GM10266 (cell line): ENCODE measurements around the gene MCTP2.

Experiments used
- DNase-seq: peaks from one replicate; pipeline ENCODE4 v3.0.0; 2012; ENCODE audit errors: extremely low spot score
- TF ChIP-seq, protein P1 (sequence below): IDR thresholded peaks from 2 replicates; pipeline ENCODE4 v1.5.1; 2012; ENCODE audit warnings: mild to moderate bottlenecking, low read depth; ENCODE audit not compliant: control insufficient read depth, insufficient read depth; ENCODE audit errors: missing control alignments

MCTP2 gene

DNA sequence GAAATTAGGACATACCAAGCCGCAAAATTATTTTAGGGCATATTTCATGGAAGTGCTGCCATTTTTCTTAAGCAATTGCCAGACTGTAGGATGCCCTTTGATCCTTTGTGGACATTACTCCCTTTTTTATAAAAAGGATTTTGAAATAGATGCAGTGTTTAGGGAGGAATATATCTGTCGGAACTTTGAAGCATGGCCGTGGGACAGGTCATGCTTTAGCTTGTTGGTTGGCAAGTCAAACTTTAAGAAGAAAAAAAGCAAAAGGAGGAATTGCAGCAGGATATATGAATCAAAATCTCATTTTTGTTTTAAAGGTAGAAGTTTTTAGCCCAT is 122.1 kb downstream of the MCTP2 start:
- TF ChIP-seq, protein P1, sequence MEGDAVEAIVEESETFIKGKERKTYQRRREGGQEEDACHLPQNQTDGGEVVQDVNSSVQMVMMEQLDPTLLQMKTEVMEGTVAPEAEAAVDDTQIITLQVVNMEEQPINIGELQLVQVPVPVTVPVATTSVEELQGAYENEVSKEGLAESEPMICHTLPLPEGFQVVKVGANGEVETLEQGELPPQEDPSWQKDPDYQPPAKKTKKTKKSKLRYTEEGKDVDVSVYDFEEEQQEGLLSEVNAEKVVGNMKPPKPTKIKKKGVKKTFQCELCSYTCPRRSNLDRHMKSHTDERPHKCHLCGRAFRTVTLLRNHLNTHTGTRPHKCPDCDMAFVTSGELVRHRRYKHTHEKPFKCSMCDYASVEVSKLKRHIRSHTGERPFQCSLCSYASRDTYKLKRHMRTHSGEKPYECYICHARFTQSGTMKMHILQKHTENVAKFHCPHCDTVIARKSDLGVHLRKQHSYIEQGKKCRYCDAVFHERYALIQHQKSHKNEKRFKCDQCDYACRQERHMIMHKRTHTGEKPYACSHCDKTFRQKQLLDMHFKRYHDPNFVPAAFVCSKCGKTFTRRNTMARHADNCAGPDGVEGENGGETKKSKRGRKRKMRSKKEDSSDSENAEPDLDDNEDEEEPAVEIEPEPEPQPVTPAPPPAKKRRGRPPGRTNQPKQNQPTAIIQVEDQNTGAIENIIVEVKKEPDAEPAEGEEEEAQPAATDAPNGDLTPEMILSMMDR = no peak
- DNase-seq = no peak

DNA sequence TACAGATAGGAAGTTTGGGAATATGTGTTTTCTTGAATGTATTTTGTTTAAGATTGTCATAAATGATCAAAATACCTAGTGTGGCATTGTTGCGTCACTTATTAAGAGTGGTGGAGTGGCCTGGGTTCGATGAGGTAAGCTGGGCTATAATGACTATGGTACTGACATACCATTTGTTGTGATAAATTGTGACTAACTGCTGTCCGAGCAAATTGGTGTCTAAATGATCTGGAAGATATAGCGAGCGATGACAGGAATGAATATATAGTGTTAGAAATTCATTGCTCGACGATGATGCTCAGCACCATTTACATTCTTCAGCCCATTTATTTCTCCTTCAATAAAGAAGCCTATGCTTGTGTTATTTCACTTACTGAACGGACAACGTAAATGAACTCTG is 123.3 kb downstream of the MCTP2 start:
- DNase-seq = no peak
- TF ChIP-seq, protein P1 = no peak

DNA sequence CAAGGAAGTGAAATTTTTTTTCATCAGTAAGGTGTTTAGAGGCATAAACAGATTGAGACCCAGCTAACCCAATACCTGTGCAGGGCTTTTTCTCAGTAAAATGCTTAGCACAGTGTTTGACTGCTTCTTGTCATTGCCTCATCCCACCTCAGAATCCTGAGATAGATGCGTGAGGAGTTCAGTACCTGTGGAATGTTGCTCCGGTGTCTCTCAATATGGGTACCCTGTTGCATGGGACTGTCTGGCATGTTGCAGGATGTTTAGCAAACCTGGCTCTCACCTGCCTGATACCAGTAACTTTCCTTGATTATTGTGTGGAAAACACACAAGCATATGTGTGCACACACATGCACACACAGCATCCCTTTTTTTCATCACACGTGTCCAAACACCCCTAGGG is 128.4 kb downstream of the MCTP2 start:
- DNase-seq = no peak
- TF ChIP-seq, protein P1 = no peak

DNA sequence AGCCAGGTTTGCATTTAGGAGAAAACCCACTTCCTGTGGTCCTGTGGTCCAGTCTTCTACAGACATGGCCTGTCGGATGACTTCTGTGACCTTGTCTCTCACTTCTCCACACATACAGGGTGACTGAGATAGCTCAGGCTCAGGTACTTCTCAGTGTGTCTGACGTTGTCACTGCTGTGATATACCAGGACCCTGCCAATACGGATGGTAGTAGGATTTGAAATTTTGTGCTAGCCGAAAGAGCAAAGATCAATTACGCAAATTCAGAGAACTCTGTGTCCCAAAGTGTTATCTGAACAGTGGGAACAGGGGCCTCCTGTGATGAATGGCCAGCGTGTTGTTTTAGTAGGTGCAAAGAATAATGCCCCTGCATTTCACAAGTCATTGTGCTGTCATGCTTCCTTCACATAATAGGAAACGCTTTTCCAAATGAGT is 128.9 kb downstream of the MCTP2 start:
- DNase-seq = no peak
- TF ChIP-seq, protein P1 = no peak

DNA sequence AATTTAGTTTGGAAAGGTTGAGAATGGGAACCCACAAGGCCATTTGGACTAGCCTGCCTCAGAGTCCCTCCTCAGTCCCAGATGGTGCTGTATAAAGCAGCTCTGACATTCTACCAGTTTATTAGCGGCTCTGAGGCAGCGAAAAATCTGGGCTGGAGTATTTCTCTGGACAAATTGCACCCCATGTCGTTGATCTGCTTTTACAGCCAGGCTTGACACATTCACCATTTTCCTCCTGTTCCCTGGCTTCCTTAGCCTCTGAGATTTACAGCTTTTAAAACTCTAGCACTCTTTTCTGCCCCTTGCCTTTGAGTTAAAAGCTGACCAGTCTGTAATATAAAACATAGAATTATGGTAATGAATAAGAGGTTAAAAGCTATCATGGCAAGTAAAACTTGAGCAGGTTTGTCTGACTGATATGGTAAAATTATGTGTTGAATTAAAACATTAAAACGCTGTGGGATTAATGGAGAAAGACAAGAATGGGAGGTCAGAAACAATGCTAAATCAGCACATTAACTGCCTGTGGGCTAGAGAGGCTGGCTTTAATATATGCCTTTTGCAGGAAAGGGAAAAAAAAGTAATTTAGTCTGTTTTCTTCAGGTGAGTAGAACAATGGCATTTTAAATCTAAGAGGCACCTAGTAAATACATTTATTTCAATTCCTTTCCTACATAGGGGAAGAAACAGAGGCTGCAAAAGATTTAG is 131.2 kb downstream of the MCTP2 start:
- TF ChIP-seq, protein P1 = no peak
- no peak for DNase-seq

DNA sequence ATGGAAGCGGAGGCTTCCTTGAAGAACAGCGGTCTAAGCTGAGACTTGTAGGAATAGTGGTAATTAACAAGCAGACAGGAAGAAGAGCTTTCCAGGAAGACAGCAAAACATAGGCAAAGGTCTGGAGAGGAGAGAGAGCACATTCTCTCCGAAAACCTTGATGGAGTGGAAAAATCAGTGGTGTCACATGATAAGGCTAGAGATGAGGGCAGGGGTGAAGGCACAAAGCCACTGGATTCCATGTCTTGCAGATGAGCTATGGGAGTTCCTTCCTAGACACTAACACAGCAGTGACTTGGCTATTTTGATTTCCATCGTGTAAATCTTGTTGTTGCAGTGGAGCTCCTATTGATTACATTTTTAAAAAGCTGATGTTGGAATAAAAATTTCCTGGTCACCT is 132.0 kb downstream of the MCTP2 start:
- TF ChIP-seq, protein P1 = no peak
- no peak for DNase-seq

DNA sequence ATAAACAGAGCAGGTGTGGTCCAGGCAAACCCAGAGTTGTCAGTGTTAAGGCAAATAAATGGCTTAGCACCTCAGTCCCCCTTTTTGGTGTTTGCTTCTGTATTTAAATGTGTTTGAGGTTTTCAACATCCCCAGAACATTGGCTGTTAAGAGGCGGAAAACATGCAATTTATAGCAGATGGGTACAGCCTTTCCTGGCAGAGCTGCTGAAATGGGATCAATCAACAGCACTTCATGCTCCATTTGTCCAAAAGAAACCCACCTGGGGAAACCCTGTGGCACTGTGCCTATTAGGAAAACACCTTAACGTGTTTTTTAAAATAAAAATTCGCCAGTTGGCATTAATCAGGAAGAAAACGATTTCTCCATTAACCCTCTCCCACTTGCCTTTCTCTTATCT is 135.4 kb downstream of the MCTP2 start:
- TF ChIP-seq, protein P1 = no peak

More for the DNA sequence above, 135.4 kb downstream of the MCTP2 start:
- DNase-seq = no peak
